Choroid plexus epithelial cell (primary cell): Measurements from ENCODE around the gene CSF1R.

Experiments
- DNase-seq: peaks from one replicate; pipeline ENCODE4 v3.0.0-alpha.2; 2010; ENCODE audit warnings: low read depth
- H3K4me3 ChIP-seq: 2 replicates; pipeline ENCODE4 v1.5.1; 2011; ENCODE audit warnings: low read depth, mild to moderate bottlenecking, control low read depth, low read length, moderate library complexity
- CTCF ChIP-seq: conservative IDR thresholded peaks from 2 replicates; pipeline ENCODE4 v1.5.1; 2011; ENCODE audit warnings: low read depth, mild to moderate bottlenecking, control low read depth, inconsistent platforms, low read length, moderate library complexity

CSF1R gene

GRCh38 chr5:150120617-150121447 lies 34.5 kb upstream of the CSF1R start:
- peak; percentile 0 for DNase-seq
- H3K4me3 ChIP-seq: no peak overlapping the region
- no peak for TF ChIP-seq CTCF

GRCh38 chr5:150120062-150120441 lies 33.7 kb upstream of the CSF1R start:
- DNase-seq: peak; percentile 1
- TF ChIP-seq CTCF: no peak
- H3K4me3 ChIP-seq: no peak overlapping the region

- H3K4me3 ChIP-seq: no peak overlapping the region
- no peak for TF ChIP-seq CTCF
- peak; percentile 3 for DNase-seq
Observed at GRCh38 chr5:150119421-150120061, 33.2 kb upstream of the CSF1R start.

- DNase-seq: peak; percentile 0
- no peak for TF ChIP-seq CTCF
- no peak overlapping the region for H3K4me3 ChIP-seq
Observed at GRCh38 chr5:150118561-150119229, 32.3 kb upstream of the CSF1R start.

- no peak for TF ChIP-seq CTCF
- no peak overlapping the region for H3K4me3 ChIP-seq
- peak; percentile 1 for DNase-seq
Observed at GRCh38 chr5:150117945-150118560, 31.7 kb upstream of the CSF1R start.

GRCh38 chr5:150116667-150117400 lies 30.5 kb upstream of the CSF1R start:
- no peak overlapping the region for H3K4me3 ChIP-seq
- no peak for TF ChIP-seq CTCF
- no peak for DNase-seq
